ENCODE data around the gene ANAPC2. TPM values are rescaled to one million over a fixed set of nuclear protein-coding genes. Genes with fewer than 3 reads are reported as not detected.

Gene ANAPC2
- total RNA-seq, 1 donor from 2014 or later = 18.9 TPM

GRCh38 chr9:137227054-137227852 is 38.9 kb upstream of the ANAPC2 start, which contains the start of gene RNF224:
Gene RNF224, plus strand, starts transcription at chr9:137227502. Its CDS starts 834 bp downstream, at chr9:137228336.
- Histone ChIP-seq H3K36me3 (no peaks in the 10 kb centered on the region), H3K27me3 (peaks cover 10% of the 10 kb centered on the region), H3K4me2 (no peak within 1 kb of the TSS), H3K79me2 (ENCODE audit: low read depth) (no peaks in the 10 kb centered on the region), H3K4me3 (no peak within 1 kb of the TSS), H3F3A (ENCODE audit: low read depth) (peaks cover 12% of the 10 kb centered on the region), H4K20me1 (ENCODE audit: low read depth) (no peaks in the 10 kb centered on the region), H3K27ac (no peak within 1 kb of the TSS), H3K4me1 (peaks cover 9% of the 10 kb centered on the region), H2AFZ (replicated peaks) (no peak within 1 kb of the TSS), H3K9me3 (ENCODE audit: low read depth) (no peaks in the 10 kb centered on the region), H3K9ac (no peak within 1 kb of the TSS)
- peak within 1 kb of the TSS; percentile 55 for H3K4me3 Mint-ChIP-seq
- peaks cover 3% of the 10 kb centered on the region for H3K4me1 Mint-ChIP-seq
- TF ChIP-seq CTCF (IDR thresholded peaks at IDR 0.05) = peak; percentile 91
- TF ChIP-seq EZH2 (IDR thresholded peaks at IDR 0.05) = no peak
- H3K27ac Mint-ChIP-seq = no peak within 1 kb of the TSS
- H3K9me3 Mint-ChIP-seq = no peaks in the 10 kb centered on the region
- DNase-seq (ENCODE audit: low spot score) = peak; percentile 93
- H3K36me3 Mint-ChIP-seq = no peaks in the 10 kb centered on the region
- H3K27me3 Mint-ChIP-seq (ENCODE audit: insufficient read depth, low read depth) = peaks cover 6% of the 10 kb centered on the region

DNA sequence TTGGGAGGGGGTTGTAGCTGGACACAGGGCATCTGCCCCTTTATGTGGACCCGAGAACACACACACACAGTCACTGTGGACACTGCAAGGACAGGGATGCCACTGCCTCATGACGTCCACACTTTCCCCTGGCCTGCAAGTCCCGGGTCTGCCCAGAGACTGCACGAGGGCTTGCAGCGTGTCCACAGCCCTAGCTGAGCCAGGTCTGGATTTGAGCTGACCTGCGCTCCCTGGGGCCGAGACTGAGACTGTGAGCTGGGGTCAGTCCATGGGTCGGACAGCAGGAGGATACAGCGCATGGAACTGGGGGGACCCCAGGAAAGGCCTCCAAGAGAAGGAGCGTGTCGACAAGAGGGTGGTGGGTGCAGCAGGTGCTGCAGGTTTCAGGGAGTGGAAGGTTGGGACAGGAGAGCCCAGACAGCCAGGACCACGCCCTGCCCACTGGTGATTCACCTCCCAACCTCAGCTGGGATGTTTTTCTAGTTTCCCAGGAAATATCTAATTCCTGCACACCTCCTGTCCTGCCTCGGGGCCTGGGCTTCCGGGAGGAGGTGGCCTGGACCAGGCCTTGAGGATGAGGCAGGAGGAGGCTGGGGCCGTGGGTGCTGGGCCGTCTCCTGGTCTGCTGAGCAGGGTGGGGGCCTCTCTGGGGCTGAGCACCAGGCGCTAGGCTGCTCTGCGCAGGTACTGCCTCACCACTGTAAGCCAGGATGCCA is 38.1 kb upstream of the ANAPC2 start:
- H3K36me3 ChIP-seq = no peaks in the 10 kb centered on the region
- H3K27ac Mint-ChIP-seq = no peak overlapping the region
- no peaks in the 10 kb centered on the region for H4K20me1 ChIP-seq (ENCODE audit: low read depth)
- TF ChIP-seq CTCF (IDR thresholded peaks at IDR 0.05) (no peak), EZH2phosphoT487 (IDR thresholded peaks at IDR 0.05) (no peak), EZH2 (IDR thresholded peaks at IDR 0.05) (no peak)
- H3K27me3 Mint-ChIP-seq (ENCODE audit: insufficient read depth, low read depth) = peaks cover 6% of the 10 kb centered on the region
- peak overlapping the region; percentile 55 for H3K4me3 Mint-ChIP-seq
- H3K4me2 ChIP-seq = no peak overlapping the region
- no peaks in the 10 kb centered on the region for H3K9me3 Mint-ChIP-seq
- peaks cover 15% of the 10 kb centered on the region for H3K27me3 ChIP-seq
- no peak overlapping the region for H2AFZ ChIP-seq (replicated peaks)
- no peaks in the 10 kb centered on the region for H3K79me2 ChIP-seq (ENCODE audit: low read depth)
- DNase-seq (ENCODE audit: low spot score) = no peak
- H3K27ac ChIP-seq = no peak overlapping the region
- H3K9me3 ChIP-seq (ENCODE audit: low read depth) = no peaks in the 10 kb centered on the region
- no peak overlapping the region for H3K9ac ChIP-seq
- no peaks in the 10 kb centered on the region for H3K36me3 Mint-ChIP-seq
- peaks cover 3% of the 10 kb centered on the region for H3K4me1 Mint-ChIP-seq
- peaks cover 12% of the 10 kb centered on the region for H3F3A ChIP-seq (ENCODE audit: low read depth)
- no peak overlapping the region for H3K4me3 ChIP-seq
- H3K4me1 ChIP-seq = peaks cover 11% of the 10 kb centered on the region

- peaks cover 3% of the 10 kb centered on the region for H3K4me1 Mint-ChIP-seq
- H3K27me3 ChIP-seq = peaks cover 22% of the 10 kb centered on the region
- no peak overlapping the region for H3K4me3 ChIP-seq
- no peaks in the 10 kb centered on the region for H3K36me3 ChIP-seq
- TF ChIP-seq EZH2phosphoT487 (IDR thresholded peaks at IDR 0.05) (no peak), EZH2 (IDR thresholded peaks at IDR 0.05) (no peak), CTCF (IDR thresholded peaks at IDR 0.05) (no peak)
- no peak overlapping the region for H2AFZ ChIP-seq (replicated peaks)
- H3K9me3 ChIP-seq (ENCODE audit: low read depth) = no peaks in the 10 kb centered on the region
- H3K36me3 Mint-ChIP-seq = no peaks in the 10 kb centered on the region
- H3K4me2 ChIP-seq = no peak overlapping the region
- peaks cover 6% of the 10 kb centered on the region for H3K27me3 Mint-ChIP-seq (ENCODE audit: insufficient read depth, low read depth)
- no peak for DNase-seq (ENCODE audit: low spot score)
- no peak overlapping the region for H3K27ac Mint-ChIP-seq
- H3K79me2 ChIP-seq (ENCODE audit: low read depth) = no peaks in the 10 kb centered on the region
- peak overlapping the region; percentile 55 for H3K4me3 Mint-ChIP-seq
- no peak overlapping the region for H3K27ac ChIP-seq
- H4K20me1 ChIP-seq (ENCODE audit: low read depth) = no peaks in the 10 kb centered on the region
- peaks cover 13% of the 10 kb centered on the region for H3K4me1 ChIP-seq
- peaks cover 12% of the 10 kb centered on the region for H3F3A ChIP-seq (ENCODE audit: low read depth)
- H3K9me3 Mint-ChIP-seq = no peaks in the 10 kb centered on the region
- no peak overlapping the region for H3K9ac ChIP-seq
These were observed 37.5 kb upstream of the ANAPC2 start for GRCh38 chr9:137225699-137226331.
